Measurements from ENCODE around the gene GPC5.

GRCh38 chr13:92514420-92515125 lies 1116.2 kb downstream of the GPC5 start:
- no peak for TF ChIP-seq CTCF (IDR thresholded peaks at IDR 0.05)
- no peak for TF ChIP-seq POLR2A (IDR thresholded peaks at IDR 0.05)
